Right lobe of liver (tissue), 4 donors: ENCODE data around the gene CTDSPL.

Experiments
- CTCF ChIP-seq, 4 donors: fragments of 200-600 bp in 3 of 4; fragments of 450-650 bp in 1 of 4; IDR thresholded peaks; one replicate each; pipeline versions ENCODE4 v1.5.1 to v1.8.0; 2016 to 2022; ENCODE audit warnings: antibody characterized with exemption in 4 of 4, mild to moderate bottlenecking in 2 of 4
- POLR2A ChIP-seq: fragments of 450-650 bp; IDR thresholded peaks from one replicate; pipeline ENCODE4 v1.6.1; 2017; ENCODE audit warnings: antibody characterized with exemption, mild to moderate bottlenecking
- donor health status: DM: no; HTN: no; CAD: no.
- donor health status: DM: no; HTN: no; CAD: no.
- donor health status: DM: no; HTN: yes; CAD: no.

DNA sequence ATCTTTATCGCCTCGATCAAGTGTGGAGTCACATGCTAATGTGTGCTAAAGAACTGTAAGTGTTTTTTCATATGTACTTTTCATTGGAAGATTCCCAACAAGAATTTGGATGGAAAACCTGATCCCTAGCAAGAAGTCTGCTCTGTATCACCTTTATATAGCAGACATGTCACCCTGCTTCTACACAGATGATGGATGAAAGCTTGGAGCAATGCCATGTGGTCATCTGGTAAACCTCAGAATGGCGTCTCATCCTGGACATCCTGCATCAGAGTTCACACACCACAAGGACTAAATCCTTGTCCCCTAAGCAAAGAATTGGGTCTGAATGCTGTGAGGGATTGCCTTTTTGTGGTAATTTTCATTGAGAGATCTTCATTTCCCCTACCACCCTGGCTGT, 42.1 kb upstream of the CTDSPL start:
- TF ChIP-seq POLR2A (no peak), CTCF (IDR thresholded peaks at IDR 0.05) (no peak)
